WTC11 (cell line): ENCODE measurements around the gene PAPOLG.

Experiments
- ARID4B ChIP-seq: sonication (generic); formaldehyde crosslinking; IDR thresholded peaks from 2 replicates; pipeline ENCODE4 v1.8.0; 2023; ENCODE audit warnings: missing genetic modification reagents, mild to moderate bottlenecking, borderline replicate concordance
- ATF6 ChIP-seq: sonication (generic); formaldehyde crosslinking; IDR thresholded peaks from 2 replicates; pipeline ENCODE4 v1.8.1; 2023; ENCODE audit warnings: mild to moderate bottlenecking, missing genetic modification reagents
- CREB1 ChIP-seq: sonication (generic); formaldehyde crosslinking; IDR thresholded peaks from 2 replicates; pipeline ENCODE4 v1.8.0; 2023; ENCODE audit warnings: mild to moderate bottlenecking, missing genetic modification reagents
- CREM ChIP-seq: sonication (generic); formaldehyde crosslinking; IDR thresholded peaks from 2 replicates; pipeline ENCODE4 v1.8.1; 2022; ENCODE audit warnings: mild to moderate bottlenecking, missing genetic modification reagents, moderate library complexity
- ELF4 ChIP-seq: sonication (generic); formaldehyde crosslinking; IDR thresholded peaks from 2 replicates; pipeline ENCODE4 v1.8.1; 2022; ENCODE audit warnings: low read depth, mild to moderate bottlenecking, moderate library complexity, missing genetic modification reagents
- USF2 ChIP-seq: sonication (generic); formaldehyde crosslinking; IDR thresholded peaks from 2 replicates; pipeline ENCODE4 v1.8.1; 2023; ENCODE audit warnings: mild to moderate bottlenecking, missing genetic modification reagents, moderate library complexity
- TF ChIP-seq, protein P1 (sequence below): fragments of 200-600 bp; IDR thresholded peaks from 2 replicates; pipeline ENCODE4 v1.8.0; 2022; ENCODE audit warnings: antibody characterized with exemption
- TF ChIP-seq, protein P2 (sequence below): sonication (generic); formaldehyde crosslinking; IDR thresholded peaks from 2 replicates; pipeline ENCODE4 v1.8.1; 2023; ENCODE audit warnings: mild to moderate bottlenecking, missing genetic modification reagents, moderate library complexity
- TF ChIP-seq, protein P3 (sequence below): sonication (generic); formaldehyde crosslinking; IDR thresholded peaks from 2 replicates; pipeline ENCODE4 v1.8.1; 2022; ENCODE audit warnings: mild to moderate bottlenecking, missing genetic modification reagents, moderate library complexity, borderline replicate concordance

DNA sequence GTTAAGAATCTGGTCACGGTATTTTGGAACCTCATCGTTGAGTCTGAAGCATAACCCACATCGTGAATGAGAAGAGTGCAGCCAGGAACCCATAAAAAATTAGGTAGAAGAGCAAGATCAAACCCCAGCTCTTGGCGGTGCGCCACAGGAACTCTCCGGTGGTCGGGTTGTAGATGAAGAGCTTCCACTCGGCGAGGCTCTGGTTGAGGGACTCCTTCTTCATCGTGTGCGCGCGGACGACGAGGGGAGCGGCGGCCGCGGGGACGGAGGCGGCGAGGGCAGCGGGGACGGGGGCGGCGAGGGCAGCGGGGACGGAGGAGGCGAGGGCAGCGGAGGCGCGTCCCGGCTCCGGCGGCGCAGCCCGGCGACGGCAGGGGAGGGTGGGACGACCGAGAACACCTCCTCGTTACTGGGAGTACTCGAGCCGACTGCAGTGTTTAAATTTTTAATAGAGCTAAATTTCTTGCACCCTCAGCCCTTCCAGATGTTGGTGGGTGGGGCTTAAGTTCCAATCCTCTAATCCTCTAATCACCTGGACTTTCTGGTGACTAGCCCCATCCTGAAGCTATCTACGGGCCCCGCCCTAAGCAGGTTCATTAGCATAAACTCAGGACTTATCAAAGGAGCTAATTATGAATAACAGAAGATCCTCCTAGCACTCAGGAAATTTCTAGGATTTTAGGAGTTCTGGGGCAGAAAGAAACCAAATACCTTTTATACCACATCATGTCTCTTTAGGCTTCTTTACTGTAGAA lies 20.4 kb upstream of the PAPOLG start:
- TF ChIP-seq, protein P1, sequence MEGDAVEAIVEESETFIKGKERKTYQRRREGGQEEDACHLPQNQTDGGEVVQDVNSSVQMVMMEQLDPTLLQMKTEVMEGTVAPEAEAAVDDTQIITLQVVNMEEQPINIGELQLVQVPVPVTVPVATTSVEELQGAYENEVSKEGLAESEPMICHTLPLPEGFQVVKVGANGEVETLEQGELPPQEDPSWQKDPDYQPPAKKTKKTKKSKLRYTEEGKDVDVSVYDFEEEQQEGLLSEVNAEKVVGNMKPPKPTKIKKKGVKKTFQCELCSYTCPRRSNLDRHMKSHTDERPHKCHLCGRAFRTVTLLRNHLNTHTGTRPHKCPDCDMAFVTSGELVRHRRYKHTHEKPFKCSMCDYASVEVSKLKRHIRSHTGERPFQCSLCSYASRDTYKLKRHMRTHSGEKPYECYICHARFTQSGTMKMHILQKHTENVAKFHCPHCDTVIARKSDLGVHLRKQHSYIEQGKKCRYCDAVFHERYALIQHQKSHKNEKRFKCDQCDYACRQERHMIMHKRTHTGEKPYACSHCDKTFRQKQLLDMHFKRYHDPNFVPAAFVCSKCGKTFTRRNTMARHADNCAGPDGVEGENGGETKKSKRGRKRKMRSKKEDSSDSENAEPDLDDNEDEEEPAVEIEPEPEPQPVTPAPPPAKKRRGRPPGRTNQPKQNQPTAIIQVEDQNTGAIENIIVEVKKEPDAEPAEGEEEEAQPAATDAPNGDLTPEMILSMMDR, result no peak
- TF ChIP-seq, protein P2, sequence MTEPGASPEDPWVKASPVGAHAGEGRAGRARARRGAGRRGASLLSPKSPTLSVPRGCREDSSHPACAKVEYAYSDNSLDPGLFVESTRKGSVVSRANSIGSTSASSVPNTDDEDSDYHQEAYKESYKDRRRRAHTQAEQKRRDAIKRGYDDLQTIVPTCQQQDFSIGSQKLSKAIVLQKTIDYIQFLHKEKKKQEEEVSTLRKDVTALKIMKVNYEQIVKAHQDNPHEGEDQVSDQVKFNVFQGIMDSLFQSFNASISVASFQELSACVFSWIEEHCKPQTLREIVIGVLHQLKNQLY (CRISPR knock-in tag), result no peak
- TF ChIP-seq CREB1 (CRISPR knock-in tag) (no peak), ATF6 (no peak), ELF4 (CRISPR knock-in tag) (no peak), USF2 (CRISPR knock-in tag) (no peak), CREM (no peak), ARID4B (no peak)
- TF ChIP-seq, protein P3, sequence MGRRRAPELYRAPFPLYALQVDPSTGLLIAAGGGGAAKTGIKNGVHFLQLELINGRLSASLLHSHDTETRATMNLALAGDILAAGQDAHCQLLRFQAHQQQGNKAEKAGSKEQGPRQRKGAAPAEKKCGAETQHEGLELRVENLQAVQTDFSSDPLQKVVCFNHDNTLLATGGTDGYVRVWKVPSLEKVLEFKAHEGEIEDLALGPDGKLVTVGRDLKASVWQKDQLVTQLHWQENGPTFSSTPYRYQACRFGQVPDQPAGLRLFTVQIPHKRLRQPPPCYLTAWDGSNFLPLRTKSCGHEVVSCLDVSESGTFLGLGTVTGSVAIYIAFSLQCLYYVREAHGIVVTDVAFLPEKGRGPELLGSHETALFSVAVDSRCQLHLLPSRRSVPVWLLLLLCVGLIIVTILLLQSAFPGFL (CRISPR knock-in tag), result no peak
